ENCODE measurements around the gene DQX1. TPM values are rescaled to one million over a fixed set of nuclear protein-coding genes. Genes with fewer than 3 reads are reported as not detected.

The DQX1 gene
- total and polyA plus RNA-seq, 9 of the 15 experiments (the other 6 are each of a cell fraction or from before 2014, with no cell fraction given): 0.04 to 0.38 (median 0.18) TPM; not detected in 1

GRCh38 chr2:74530239-74531187, 4.5 kb upstream of the DQX1 start (continued):
- TF ChIP-seq RB1 (IDR thresholded peaks at IDR 0.05; ENCODE audit: low read depth) (peak; percentile 55; the same call in 1 of the 2 replicates), ZNF217 (CRISPR knock-in tag; IDR thresholded peaks at IDR 0.05) (no peak), PCBP1 (IDR thresholded peaks at IDR 0.05; ENCODE audit: low read depth, low read length, poor library complexity, severe bottlenecking) (no peak), RNF2 (IDR thresholded peaks at IDR 0.05) (peak; percentile 85; the same call in 1 of the 2 replicates), GTF2F1 (IDR thresholded peaks at IDR 0.05; ENCODE audit: low read depth, low read length) (no peak), HINFP (tag; conservative IDR thresholded peaks at IDR 0.05; ENCODE audit: low read depth) (no peak), SIN3B (IDR thresholded peaks at IDR 0.05; ENCODE audit: low read depth) (no peak), TRIM25 (IDR thresholded peaks at IDR 0.05; ENCODE audit: borderline replicate concordance) (no peak), BRD9 (IDR thresholded peaks at IDR 0.05; ENCODE audit: low read depth, partially characterized antibody) (peak; percentile 13), ID3 (CRISPR knock-in tag; IDR thresholded peaks at IDR 0.05) (no peak), ID3 (tag; IDR thresholded peaks at IDR 0.05) (no peak), TCF15 (CRISPR knock-in tag; IDR thresholded peaks at IDR 0.05) (no peak), NFXL1 (CRISPR knock-in tag; IDR thresholded peaks at IDR 0.05) (no peak), MNT (conservative IDR thresholded peaks at IDR 0.05) (peak; percentile 73 to 90), ZHX1 (conservative IDR thresholded peaks at IDR 0.05; ENCODE audit: low read length) (no peak), BACH1 (tag; IDR thresholded peaks at IDR 0.05) (no peak), ZNF444 (CRISPR knock-in tag; IDR thresholded peaks at IDR 0.05) (no peak), CREB1 (IDR thresholded peaks at IDR 0.05) (peak; percentile 46; the same call in 1 of the 2 replicates), CREB1 (CRISPR knock-in tag; IDR thresholded peaks at IDR 0.05) (0 out of 2 replicates have a peak, but pooled peaks have one; percentile 45)

Data from K562 (cell line).